Neural progenitor cell (in vitro differentiated cells): Measurements from ENCODE around the gene ANAPC5.
"Not testable (repeated sequence)": the region's sequence is repeated elsewhere in the genome, so short reads cannot be mapped to it uniquely, and the experiment has no call there.

Experiments
- EZH2 ChIP-seq: fragments of 200-600 bp; sonication (generic); IDR thresholded peaks from 2 replicates; pipeline ENCODE4 v1.6.1; 2017; ENCODE audit warnings: antibody characterized with exemption, mild to moderate bottlenecking, moderate library complexity
- EZH2phosphoT487 ChIP-seq: fragments of 200-600 bp; sonication (generic); IDR thresholded peaks from 2 replicates; pipeline ENCODE4 v1.6.1; 2017; ENCODE audit warnings: antibody characterized with exemption
- TF ChIP-seq, protein P1 (sequence below): fragments of 200-600 bp; sonication (generic); IDR thresholded peaks from 2 replicates; pipeline ENCODE4 v1.5.1; 2017; ENCODE audit warnings: antibody characterized with exemption, mild to moderate bottlenecking

- TF ChIP-seq, protein P1, sequence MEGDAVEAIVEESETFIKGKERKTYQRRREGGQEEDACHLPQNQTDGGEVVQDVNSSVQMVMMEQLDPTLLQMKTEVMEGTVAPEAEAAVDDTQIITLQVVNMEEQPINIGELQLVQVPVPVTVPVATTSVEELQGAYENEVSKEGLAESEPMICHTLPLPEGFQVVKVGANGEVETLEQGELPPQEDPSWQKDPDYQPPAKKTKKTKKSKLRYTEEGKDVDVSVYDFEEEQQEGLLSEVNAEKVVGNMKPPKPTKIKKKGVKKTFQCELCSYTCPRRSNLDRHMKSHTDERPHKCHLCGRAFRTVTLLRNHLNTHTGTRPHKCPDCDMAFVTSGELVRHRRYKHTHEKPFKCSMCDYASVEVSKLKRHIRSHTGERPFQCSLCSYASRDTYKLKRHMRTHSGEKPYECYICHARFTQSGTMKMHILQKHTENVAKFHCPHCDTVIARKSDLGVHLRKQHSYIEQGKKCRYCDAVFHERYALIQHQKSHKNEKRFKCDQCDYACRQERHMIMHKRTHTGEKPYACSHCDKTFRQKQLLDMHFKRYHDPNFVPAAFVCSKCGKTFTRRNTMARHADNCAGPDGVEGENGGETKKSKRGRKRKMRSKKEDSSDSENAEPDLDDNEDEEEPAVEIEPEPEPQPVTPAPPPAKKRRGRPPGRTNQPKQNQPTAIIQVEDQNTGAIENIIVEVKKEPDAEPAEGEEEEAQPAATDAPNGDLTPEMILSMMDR, result not testable (repeated sequence)
- not testable (repeated sequence) for TF ChIP-seq EZH2, EZH2phosphoT487
Measured at GRCh38 chr12:121280531-121280930, 71.7 kb downstream of the ANAPC5 start.
